Fibroblast of skin of right biceps (primary cell): ENCODE results near the gene EXOC6B.

ENCODE experiments used
- DNase-seq: peaks from one replicate; pipeline ENCODE4 v3.0.0-alpha.2; 2013

The EXOC6B gene

GRCh38 chr2:72198532-72199241, 627.1 kb downstream of the EXOC6B start:
- DNase-seq = peak; percentile 53

GRCh38 chr2:72193723-72194122, 632.1 kb downstream of the EXOC6B start:
- no peak for DNase-seq

GRCh38 chr2:72191441-72191840, 634.4 kb downstream of the EXOC6B start:
- DNase-seq = no peak

- DNase-seq = no peak
Observed at GRCh38 chr2:72185206-72185605, 640.6 kb downstream of the EXOC6B start.

- no peak for DNase-seq
Observed at GRCh38 chr2:72183466-72183865, 642.4 kb downstream of the EXOC6B start.

GRCh38 chr2:72183016-72183415, 642.8 kb downstream of the EXOC6B start:
- DNase-seq = no peak

GRCh38 chr2:72182547-72182946, 643.3 kb downstream of the EXOC6B start:
- DNase-seq = no peak

- no peak for DNase-seq
Observed at GRCh38 chr2:72181616-72182015, 644.2 kb downstream of the EXOC6B start.

GRCh38 chr2:72180351-72180750, 645.5 kb downstream of the EXOC6B start:
- DNase-seq = no peak

- no peak for DNase-seq
Observed at GRCh38 chr2:72178551-72178950, 647.3 kb downstream of the EXOC6B start.

- DNase-seq = no peak
Observed at GRCh38 chr2:72176281-72176680, 649.6 kb downstream of the EXOC6B start.

GRCh38 chr2:72175636-72176035, 650.2 kb downstream of the EXOC6B start:
- no peak for DNase-seq

GRCh38 chr2:72173640-72174321, 652.1 kb downstream of the EXOC6B start:
- peak; percentile 31 for DNase-seq

- no peak for DNase-seq
Observed at GRCh38 chr2:72172478-72172877, 653.4 kb downstream of the EXOC6B start.

- peak; percentile 53 for DNase-seq
Observed at GRCh38 chr2:72166279-72166678, 659.6 kb downstream of the EXOC6B start.

- peak; percentile 56 for DNase-seq
Observed at GRCh38 chr2:72165792-72166191, 660.0 kb downstream of the EXOC6B start.

GRCh38 chr2:72162574-72162973, 663.3 kb downstream of the EXOC6B start:
- DNase-seq = no peak

GRCh38 chr2:72159211-72159993, 666.4 kb downstream of the EXOC6B start:
- no peak for DNase-seq

- DNase-seq = no peak
Observed at GRCh38 chr2:72157871-72158771, 667.7 kb downstream of the EXOC6B start.

GRCh38 chr2:72156872-72157271, 669.0 kb downstream of the EXOC6B start:
- no peak for DNase-seq

GRCh38 chr2:72155737-72156136, 670.1 kb downstream of the EXOC6B start:
- no peak for DNase-seq

GRCh38 chr2:72155151-72155550, 670.7 kb downstream of the EXOC6B start:
- no peak for DNase-seq
